K562 (cell line): ENCODE results near the gene ZYG11A. TPM values are rescaled to one million over a fixed set of nuclear protein-coding genes. Genes with fewer than 3 reads are reported as not detected.

Experiments
- ATAC-seq: fragments of 200-7000 bp; cut with Tn5 transposase; 3 replicates; pipeline ENCODE4 v1.9.1; 2020; ENCODE audit warnings: moderate library complexity
- BruUV-seq: library from RNA; stranded (reverse); fragments of 400-500 nt; replicated peaks from 2 replicates; lab custom pipeline; 2021; lab: Mats Ljungman, UMichigan
- CTCF ChIA-PET: fragments of 300-600 bp; formaldehyde crosslinking; extraction: SDS; loops from one replicate; lab custom pipeline; 2021; ENCODE audit warnings: low intra/inter-chr PET ratio; lab: Yijun Ruan, JAX
- POLR2A ChIA-PET: fragments of 300-600, 350-650 bp; sonication (Branson Sonifier 250); formaldehyde crosslinking; extraction: SDS; loops from one replicate; lab custom pipeline; 2021; ENCODE audit warnings: antibody characterized with exemption, inconsistent platforms; lab: Yijun Ruan, JAX
- DNase-seq, 4 experiments: peaks; one replicate each; pipeline versions ENCODE4 v3.0.0 to v3.0.0-alpha.2; 2011 to 2018; ENCODE audit warnings: low spot score in 3 of 4, mixed read lengths in 3 of 4; ENCODE audit errors: extremely low read depth in 1 of 4
- FAIRE-seq: peaks from 2 replicates; lab custom pipeline; 2011; peaks lifted over from hg19 to GRCh38; lab: Jason Lieb, UNC
- H2AFZ ChIP-seq: 2 replicates; pipeline ENCODE4 v1.6.0; 2011; ENCODE audit warnings: low read depth, low read length, control low read depth, inconsistent platforms
- H3K27ac ChIP-seq: fragments of 200-600 bp; 3 replicates; pipeline ENCODE4 v1.8.0; 2011; ENCODE audit warnings: low read depth, mild to moderate bottlenecking, control low read depth, inconsistent platforms, low read length, moderate library complexity, mixed read lengths; ENCODE audit errors: extremely low read depth
- H3K27me3 ChIP-seq, 2 experiments: fragments of 300-600 bp in 1 of 2; 2 replicates in 1 of 2; 3 replicates in 1 of 2; pipeline versions ENCODE4 v1.6.0 to v1.8.0; 2011; ENCODE audit warnings: inconsistent platforms in 2 of 2, low read length in 2 of 2, mild to moderate bottlenecking in 1 of 2, mixed read lengths in 1 of 2, moderate library complexity in 1 of 2; ENCODE audit not compliant: control insufficient read depth in 2 of 2, insufficient read depth in 2 of 2
- H3K36me3 ChIP-seq: fragments of 300-600 bp; 3 replicates; pipeline ENCODE4 v1.8.0; 2011; ENCODE audit warnings: mild to moderate bottlenecking, low read length, inconsistent platforms; ENCODE audit not compliant: control insufficient read depth, insufficient read depth
- H3K4me1 ChIP-seq, 2 experiments: fragments of 200-600 bp in 1 of 2; replicated peaks in 1 of 2; 2 replicates in 1 of 2; 3 replicates in 1 of 2; pipeline versions ENCODE4 v1.5.1 to v1.8.0; 2011; ENCODE audit warnings: inconsistent platforms in 2 of 2, low read length in 2 of 2, mild to moderate bottlenecking in 1 of 2, mixed read lengths in 1 of 2, moderate library complexity in 1 of 2; ENCODE audit not compliant: control insufficient read depth in 2 of 2, insufficient read depth in 2 of 2
- H3K4me2 ChIP-seq: 2 replicates; pipeline ENCODE4 v1.6.1; 2011; ENCODE audit warnings: low read length, control low read depth, inconsistent platforms, mixed read lengths; ENCODE audit not compliant: insufficient read depth
- H3K4me3 ChIP-seq: fragments of 200-600 bp; sonication (generic), shearing (Covaris generic); 2 replicates; pipeline ENCODE4 v1.5.1; 2016; ENCODE audit warnings: control low read depth, inconsistent platforms
- H3K79me2 ChIP-seq: fragments of 200-600 bp; 3 replicates; pipeline ENCODE4 v1.8.0; 2011; ENCODE audit warnings: low read length, inconsistent platforms; ENCODE audit not compliant: control insufficient read depth, insufficient read depth
- H3K9ac ChIP-seq, 2 experiments: 2 replicates each; pipeline versions ENCODE4 v1.6.0 to v1.6.1; 2011; ENCODE audit warnings: low read depth in 2 of 2, low read length in 2 of 2, control low read depth in 1 of 2, inconsistent platforms in 1 of 2, mild to moderate bottlenecking in 1 of 2, mixed read lengths in 1 of 2; ENCODE audit not compliant: insufficient read depth in 1 of 2
- H3K9me1 ChIP-seq: one replicate; pipeline ENCODE4 v1.6.0; 2011; ENCODE audit warnings: inconsistent platforms, mild to moderate bottlenecking, low read length, moderate library complexity; ENCODE audit not compliant: control insufficient read depth, insufficient read depth
- H3K9me3 ChIP-seq: replicated peaks from 2 replicates; pipeline ENCODE4 v1.5.1; 2011; ENCODE audit warnings: low read depth, low read length, inconsistent platforms; ENCODE audit not compliant: control insufficient read depth, insufficient read depth
- H4K20me1 ChIP-seq: replicated peaks from 2 replicates; pipeline ENCODE4 v1.6.1; 2011; ENCODE audit warnings: low read length, inconsistent platforms, mixed read lengths; ENCODE audit not compliant: control insufficient read depth, insufficient read depth
- ARNT ChIP-seq, 2 experiments: fragments of 450-650 bp; IDR thresholded peaks; 2 replicates each; pipeline ENCODE4 v1.6.1; 2016; ENCODE audit warnings: mild to moderate bottlenecking in 1 of 2
- CXXC5 ChIP-seq: fragments of 250-450 bp; sonication (Bioruptor Pico); IDR thresholded peaks from 2 replicates; pipeline ENCODE4 v1.8.0; 2022; ENCODE audit warnings: inconsistent platforms, mild to moderate bottlenecking, moderate library complexity
- KDM4B ChIP-seq, 2 experiments: fragments of 450-650 bp in 1 of 2; sonication (generic) in 1 of 2; IDR thresholded peaks; 2 replicates each; pipeline ENCODE4 v1.6.1; 2016 to 2017; ENCODE audit warnings: borderline replicate concordance in 2 of 2, antibody characterized with exemption in 1 of 2, low read depth in 1 of 2, mild to moderate bottlenecking in 1 of 2
- KLF13 ChIP-seq: fragments of 450-650 bp; IDR thresholded peaks from 2 replicates; pipeline ENCODE4 v1.6.1; 2016; ENCODE audit warnings: missing genetic modification characterization, low read depth, mild to moderate bottlenecking, missing compliant biosample characterization, moderate library complexity, borderline replicate concordance
- RERE ChIP-seq: sonication (generic); formaldehyde crosslinking; IDR thresholded peaks from 2 replicates; pipeline ENCODE4 v1.8.0; 2023; ENCODE audit warnings: missing genetic modification reagents, mild to moderate bottlenecking, borderline replicate concordance
- WGBS: fragments of 100-300 bp; shearing (Covaris generic); methylation state at CpG from one replicate; pipeline ENCODE4 v1.1.6; 2016; ENCODE audit warnings: low coverage, mixed read lengths; ENCODE audit not compliant: insufficient coverage; ENCODE audit errors: missing lambda C conversion rate; 5-methylcytosine and 5-hydroxymethylcytosine counted together
- in situ Hi-C: fragments of 300-500 bp; cut with MboI; formaldehyde crosslinking; loops from 4 replicates; pipeline ENCODE4 v1.15.0; 2018; ENCODE audit warnings: inconsistent platforms, mixed read lengths
- intact Hi-C: fragments of 100-400 bp; cut with micrococcal nuclease; formaldehyde crosslinking; loops from 2 replicates; pipeline ENCODE4 v1.14.2; 2022
- polyA plus RNA-seq, 8 experiments: library from polyadenylated mRNA; depleted of rRNA in 4 of 8; stranded (reverse) in 5 of 8; unstranded in 3 of 8; fragments of >200 nt; fragmentation: Nextera tagmentation in 2 of 8; fragmentation: Illumina TruSeq in 1 of 8; extraction: Ambion mirVana in 2 of 8; extraction: Trizol in 1 of 8; gene quantifications; 2 replicates each; pipeline versions ENCODE4 v1.2.1 to v1.2.3, GENCODE V29; 2011 to 2014; ENCODE audit warnings: inconsistent platforms in 1 of 8, missing spikeins in 1 of 8
- total RNA-seq, 7 experiments: library from RNA; depleted of rRNA in 6 of 7; stranded (reverse); fragments of >200 nt in 6 of 7; fragmentation: Illumina TruSeq in 2 of 7; extraction: Trizol in 2 of 7; gene quantifications; 2 replicates each; pipeline versions ENCODE4 v1.2.1 to v1.2.3, GENCODE V29; 2011 to 2021; ENCODE audit warnings: low replicate concordance in 1 of 7

The ZYG11A gene
- total and polyA plus RNA-seq, 9 of the 15 experiments (the other 6 are each of a cell fraction or from before 2014, with no cell fraction given): 4.5 to 21.9 (median 14.0) TPM

GRCh38 chr1:52892424-52893215 is 50.1 kb downstream of the ZYG11A start (continued):
- TF ChIP-seq RERE (CRISPR knock-in tag): no peak

- ATAC-seq: no peak
- TF ChIP-seq CXXC5 (CRISPR knock-in tag): no peak
- TF ChIP-seq KDM4B (IDR thresholded peaks at IDR 0.05; ENCODE audit: borderline replicate concordance in 2 of 2, low read depth in 1 of 2): no peak
- TF ChIP-seq KLF13: no peak
- TF ChIP-seq ARNT (IDR thresholded peaks at IDR 0.05): no peak
- intact Hi-C loops: no loop called here
- no peaks in the 10 kb centered on the region for H4K20me1 ChIP-seq
- FAIRE-seq: no peak
- H3K36me3 ChIP-seq: peaks cover 54% of the 10 kb centered on the region
- no peaks in the 10 kb centered on the region for H3K9me3 ChIP-seq
- H3K4me2 ChIP-seq: no peak overlapping the region
- WGBS: 58% methylated on average over 4 of the region's 4 CpGs
- ChIA-PET POLR2A (no interaction called here), CTCF (no interaction called here)
- no peak overlapping the region for H3K4me3 ChIP-seq
- peaks cover 0 to 2% of the 10 kb centered on the region in 2 experiments; a peak in 3 of 5 replicates for H3K4me1 ChIP-seq
- H3K9me1 ChIP-seq: no peaks in the 10 kb centered on the region
- H3K27ac ChIP-seq: no peak overlapping the region
- no peaks in the 10 kb centered on the region for H3K79me2 ChIP-seq
- H3K9ac ChIP-seq: no peak overlapping the region
- no TSS peak for BruUV-seq
- no peaks in the 10 kb centered on the region for H3K27me3 ChIP-seq
- no peak overlapping the region for H2AFZ ChIP-seq
- in situ Hi-C loops: no loop called here
- DNase-seq: no peak
Observed at GRCh38 chr1:52899445-52899894, 56.9 kb downstream of the ZYG11A start.
